ENCODE data around the gene MAPKAPK5. TPM values are rescaled to one million over a fixed set of nuclear protein-coding genes. Genes with fewer than 3 reads are reported as not detected.

MAPKAPK5 gene
- total RNA-seq, 4 donors from 2014 or later, result 73.5 to 768 (median 90.1) TPM

DNA sequence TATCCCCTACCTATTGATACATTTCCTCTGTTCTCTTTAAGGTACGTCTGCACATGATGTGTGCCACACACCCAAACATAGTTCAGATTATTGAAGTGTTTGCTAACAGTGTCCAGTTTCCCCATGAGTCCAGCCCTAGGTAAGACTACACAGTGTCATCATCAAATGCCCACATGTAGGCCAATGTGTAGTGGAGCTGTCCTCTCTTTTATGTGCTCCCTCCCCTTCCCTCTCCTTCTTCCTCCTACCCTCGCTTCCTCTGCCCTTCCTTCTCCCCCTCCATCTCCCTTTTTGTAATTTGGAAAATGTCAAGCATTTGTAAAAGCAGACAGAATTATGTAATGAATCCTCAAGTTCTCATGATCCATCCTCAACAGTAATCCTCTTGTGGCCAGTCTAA is 25.5 kb downstream of the MAPKAPK5 start:
- in situ Hi-C loops (cut with MboI; ENCODE audit: low pct_ligation_motif_present in 1 of 4, low pct_unique_long_range_greater_than_20kb in 1 of 4, low sequenced_read_pairs in 3 of 4) (no loop called here), intact Hi-C loops (cut with DNase I; ENCODE audit: low total_unique reads) (no loop called here)
- Histone ChIP-seq H3K27me3 (no peaks in the 10 kb centered on the region), H3K4me3 (no peak overlapping the region), H3K36me3 (peaks cover 0 to 61% (median 27%) of the 10 kb centered on the region in 4 donors), H3K27ac (no peak overlapping the region), H3K4me1 (no peaks in the 10 kb centered on the region), H3K9me3 (no peaks in the 10 kb centered on the region)
- WGBS, 2 donors (ENCODE audit: low coverage in 1 of 2), result 69 to 76% methylated on average over 2 of the region's 2 CpGs
- TF ChIP-seq POLR2A (IDR thresholded peaks at IDR 0.05) (no peak), EP300 (IDR thresholded peaks at IDR 0.05; ENCODE audit: low read depth) (no peak), POLR2AphosphoS5 (IDR thresholded peaks at IDR 0.05) (no peak)
- TF ChIP-seq, protein P1, sequence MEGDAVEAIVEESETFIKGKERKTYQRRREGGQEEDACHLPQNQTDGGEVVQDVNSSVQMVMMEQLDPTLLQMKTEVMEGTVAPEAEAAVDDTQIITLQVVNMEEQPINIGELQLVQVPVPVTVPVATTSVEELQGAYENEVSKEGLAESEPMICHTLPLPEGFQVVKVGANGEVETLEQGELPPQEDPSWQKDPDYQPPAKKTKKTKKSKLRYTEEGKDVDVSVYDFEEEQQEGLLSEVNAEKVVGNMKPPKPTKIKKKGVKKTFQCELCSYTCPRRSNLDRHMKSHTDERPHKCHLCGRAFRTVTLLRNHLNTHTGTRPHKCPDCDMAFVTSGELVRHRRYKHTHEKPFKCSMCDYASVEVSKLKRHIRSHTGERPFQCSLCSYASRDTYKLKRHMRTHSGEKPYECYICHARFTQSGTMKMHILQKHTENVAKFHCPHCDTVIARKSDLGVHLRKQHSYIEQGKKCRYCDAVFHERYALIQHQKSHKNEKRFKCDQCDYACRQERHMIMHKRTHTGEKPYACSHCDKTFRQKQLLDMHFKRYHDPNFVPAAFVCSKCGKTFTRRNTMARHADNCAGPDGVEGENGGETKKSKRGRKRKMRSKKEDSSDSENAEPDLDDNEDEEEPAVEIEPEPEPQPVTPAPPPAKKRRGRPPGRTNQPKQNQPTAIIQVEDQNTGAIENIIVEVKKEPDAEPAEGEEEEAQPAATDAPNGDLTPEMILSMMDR (IDR thresholded peaks at IDR 0.05), result no peak
- DNase-seq, result no peak

DNA sequence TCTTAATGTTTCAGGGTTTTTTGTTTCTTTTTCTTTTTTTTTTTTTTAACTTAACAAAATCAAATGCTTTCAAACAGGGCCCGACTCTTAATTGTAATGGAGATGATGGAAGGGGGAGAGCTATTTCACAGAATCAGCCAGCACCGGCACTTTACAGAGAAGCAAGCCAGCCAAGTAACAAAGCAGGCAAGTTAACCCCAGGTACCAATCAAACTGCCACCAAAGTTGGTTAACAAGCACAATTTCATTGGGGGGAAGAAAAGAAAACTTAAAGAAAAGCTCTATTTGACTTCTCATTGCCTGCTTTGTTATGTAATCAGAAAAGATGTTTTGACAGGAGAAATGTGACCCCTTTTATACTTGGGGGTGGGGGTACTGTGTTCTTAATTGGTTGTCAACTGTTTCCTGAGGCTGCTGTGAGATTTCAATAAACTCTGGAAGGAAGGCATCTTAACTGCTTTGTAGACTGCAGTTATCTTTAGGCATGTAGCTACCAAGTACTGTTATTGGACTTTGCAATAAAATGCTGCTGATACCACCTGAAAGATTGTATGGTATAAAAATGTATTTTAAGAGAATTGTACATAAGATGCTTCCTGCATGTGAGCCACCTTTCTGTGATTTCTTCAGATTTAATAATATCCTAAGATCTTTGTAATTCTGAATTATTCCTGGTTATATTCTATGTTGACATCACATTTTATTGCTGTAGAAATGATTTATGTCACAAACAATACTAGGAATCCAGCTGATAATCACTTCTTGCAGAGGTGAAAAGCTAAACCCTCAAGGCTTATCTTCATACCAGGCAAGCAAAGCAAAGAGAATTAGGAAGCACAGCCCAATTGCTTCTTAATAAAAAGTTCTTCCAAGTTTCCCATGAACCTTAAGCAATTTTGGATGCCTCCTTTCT is 26.9 kb downstream of the MAPKAPK5 start:
- peaks cover 0 to 74% (median 32%) of the 10 kb centered on the region in 4 donors for H3K36me3 ChIP-seq
- H3K27ac ChIP-seq, result no peak overlapping the region
- intact Hi-C loops (cut with DNase I; ENCODE audit: low total_unique reads), result no loop called here
- no peaks in the 10 kb centered on the region for H3K27me3 ChIP-seq
- H3K4me3 ChIP-seq, result no peak overlapping the region
- no peak for DNase-seq
- no peaks in the 10 kb centered on the region for H3K9me3 ChIP-seq
- no peaks in the 10 kb centered on the region for H3K4me1 ChIP-seq
- WGBS, 2 donors (ENCODE audit: low coverage in 1 of 2), result 91 to 100% methylated on average over 2 of the region's 2 CpGs
- in situ Hi-C loops (cut with MboI; ENCODE audit: low pct_ligation_motif_present in 1 of 4, low pct_unique_long_range_greater_than_20kb in 1 of 4, low sequenced_read_pairs in 3 of 4), result no loop called here
- TF ChIP-seq, protein P1 (IDR thresholded peaks at IDR 0.05), result no peak
- TF ChIP-seq POLR2AphosphoS5 (IDR thresholded peaks at IDR 0.05) (no peak), EP300 (IDR thresholded peaks at IDR 0.05; ENCODE audit: low read depth) (no peak), POLR2A (IDR thresholded peaks at IDR 0.05) (no peak)

DNA sequence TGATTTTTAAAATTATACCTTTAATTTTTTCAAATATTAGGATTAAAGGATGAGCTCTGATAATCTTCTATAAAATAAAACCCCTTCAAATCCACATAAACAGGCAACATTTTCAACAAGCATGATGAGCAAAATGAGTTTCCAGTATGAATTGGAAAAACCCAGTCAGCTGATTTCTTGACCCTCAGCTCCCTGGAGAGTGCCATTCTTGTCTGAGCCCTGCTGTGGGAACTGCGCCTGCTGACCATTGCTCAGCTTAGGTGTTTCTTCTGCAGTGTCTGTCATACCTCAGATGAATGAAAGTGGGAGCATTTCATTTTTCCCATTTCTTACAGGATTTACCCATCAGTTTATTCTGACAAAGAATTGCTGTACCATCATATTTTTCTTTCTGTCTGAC is 27.6 kb downstream of the MAPKAPK5 start:
- TF ChIP-seq, protein P1 (IDR thresholded peaks at IDR 0.05), result no peak
- no peak for TF ChIP-seq EP300 (IDR thresholded peaks at IDR 0.05; ENCODE audit: low read depth)
- TF ChIP-seq POLR2A (IDR thresholded peaks at IDR 0.05), result no peak
- TF ChIP-seq POLR2AphosphoS5 (IDR thresholded peaks at IDR 0.05), result no peak
- Histone ChIP-seq H3K4me3 (no peak overlapping the region), H3K36me3 (peaks cover 0 to 77% (median 32%) of the 10 kb centered on the region in 4 donors), H3K4me1 (no peaks in the 10 kb centered on the region), H3K27me3 (no peaks in the 10 kb centered on the region), H3K27ac (no peak overlapping the region), H3K9me3 (no peaks in the 10 kb centered on the region)
- in situ Hi-C loops (cut with MboI; ENCODE audit: low pct_ligation_motif_present in 1 of 4, low pct_unique_long_range_greater_than_20kb in 1 of 4, low sequenced_read_pairs in 3 of 4) (no loop called here), intact Hi-C loops (cut with DNase I; ENCODE audit: low total_unique reads) (no loop called here)
- DNase-seq, result no peak
- 88 to 100% methylated on average over 1 of the region's 1 CpG for WGBS, 2 donors (ENCODE audit: low coverage in 1 of 2)

DNA sequence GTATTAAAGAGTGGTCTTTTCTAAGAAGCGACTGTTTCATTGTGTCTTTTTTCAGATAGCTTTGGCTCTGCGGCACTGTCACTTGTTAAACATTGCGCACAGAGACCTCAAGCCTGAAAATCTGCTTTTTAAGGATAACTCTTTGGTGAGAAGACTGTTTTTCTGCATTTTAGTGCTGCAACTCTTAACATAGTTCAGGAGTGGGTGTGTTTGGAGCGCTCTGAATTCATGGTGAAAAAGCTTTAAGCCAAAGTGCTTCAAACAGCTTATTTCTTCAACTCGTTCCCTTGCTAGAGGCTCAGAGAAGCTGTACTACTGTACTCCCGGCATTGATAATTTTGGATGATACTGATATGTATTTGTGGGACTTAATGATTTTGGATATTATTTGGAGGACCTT is 28.2 kb downstream of the MAPKAPK5 start:
- Histone ChIP-seq H3K4me1 (no peaks in the 10 kb centered on the region), H3K27ac (no peak overlapping the region), H3K9me3 (no peaks in the 10 kb centered on the region), H3K27me3 (no peaks in the 10 kb centered on the region), H3K4me3 (no peak overlapping the region), H3K36me3 (peaks cover 0 to 74% (median 32%) of the 10 kb centered on the region in 4 donors)
- intact Hi-C loops (cut with DNase I; ENCODE audit: low total_unique reads) (no loop called here), in situ Hi-C loops (cut with MboI; ENCODE audit: low pct_ligation_motif_present in 1 of 4, low pct_unique_long_range_greater_than_20kb in 1 of 4, low sequenced_read_pairs in 3 of 4) (no loop called here)
- TF ChIP-seq, protein P1 (IDR thresholded peaks at IDR 0.05), result no peak
- TF ChIP-seq POLR2AphosphoS5 (IDR thresholded peaks at IDR 0.05), result no peak
- no peak for TF ChIP-seq EP300 (IDR thresholded peaks at IDR 0.05; ENCODE audit: low read depth)
- no peak for DNase-seq
- WGBS, 2 donors (ENCODE audit: low coverage in 1 of 2), result 93 to 97% methylated on average over 3 to 6 of the region's 6 CpGs

Data from transverse colon (tissue), 4 donors.